Tongue (tissue), 2 donors: ENCODE data around the gene RECK. TPM values are rescaled to one million over a fixed set of nuclear protein-coding genes. Genes with fewer than 3 reads are reported as not detected.
"Not testable (repeated sequence)": the region's sequence is repeated elsewhere in the genome, so short reads cannot be mapped to it uniquely, and the experiment has no call there.

Source experiments
- DNase-seq: peaks from one replicate; pipeline ENCODE4 v3.0.0-alpha.2; 2015
- total RNA-seq: library from RNA; depleted of rRNA; stranded (reverse); fragments of >200 nt; gene quantifications from one replicate; pipeline ENCODE4 v1.2.3, GENCODE V29; 2014

Gene RECK
- total RNA-seq, 1 donor from 2014 or later: 22.9 TPM

- DNase-seq: no peak
Measured at GRCh38 chr9:36063804-36064447, 27.2 kb downstream of the RECK start.

DNA sequence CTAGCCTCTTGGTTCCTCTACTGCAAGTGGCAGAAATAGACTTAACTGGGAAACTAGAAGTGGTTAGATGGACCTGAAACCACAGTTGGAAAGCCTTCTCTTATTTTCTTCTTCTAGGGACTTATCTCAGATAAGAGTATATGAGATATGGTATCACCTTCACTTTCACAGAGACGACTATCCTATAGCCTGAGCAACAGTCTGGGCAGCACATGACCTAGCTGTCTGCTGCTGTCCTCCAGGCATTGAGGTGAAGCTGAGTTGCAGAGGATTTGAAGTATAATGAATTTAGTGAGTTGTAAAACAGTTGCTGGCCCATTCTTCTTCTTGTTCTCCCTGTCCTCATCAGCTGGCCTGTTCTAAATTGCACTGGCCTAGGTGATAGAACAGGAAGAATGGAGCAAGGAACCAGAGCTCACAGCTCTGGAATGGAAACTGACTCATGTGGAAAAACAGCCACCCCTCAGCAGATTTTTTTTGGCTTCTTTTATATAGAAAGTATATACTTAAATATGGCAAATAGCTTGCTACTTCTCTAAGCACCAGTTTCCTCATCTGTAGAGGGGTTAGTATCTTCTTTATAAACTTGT lies 27.8 kb downstream of the RECK start:
- DNase-seq: no peak

GRCh38 chr9:36074055-36074454 lies 37.3 kb downstream of the RECK start:
- no peak for DNase-seq

DNA sequence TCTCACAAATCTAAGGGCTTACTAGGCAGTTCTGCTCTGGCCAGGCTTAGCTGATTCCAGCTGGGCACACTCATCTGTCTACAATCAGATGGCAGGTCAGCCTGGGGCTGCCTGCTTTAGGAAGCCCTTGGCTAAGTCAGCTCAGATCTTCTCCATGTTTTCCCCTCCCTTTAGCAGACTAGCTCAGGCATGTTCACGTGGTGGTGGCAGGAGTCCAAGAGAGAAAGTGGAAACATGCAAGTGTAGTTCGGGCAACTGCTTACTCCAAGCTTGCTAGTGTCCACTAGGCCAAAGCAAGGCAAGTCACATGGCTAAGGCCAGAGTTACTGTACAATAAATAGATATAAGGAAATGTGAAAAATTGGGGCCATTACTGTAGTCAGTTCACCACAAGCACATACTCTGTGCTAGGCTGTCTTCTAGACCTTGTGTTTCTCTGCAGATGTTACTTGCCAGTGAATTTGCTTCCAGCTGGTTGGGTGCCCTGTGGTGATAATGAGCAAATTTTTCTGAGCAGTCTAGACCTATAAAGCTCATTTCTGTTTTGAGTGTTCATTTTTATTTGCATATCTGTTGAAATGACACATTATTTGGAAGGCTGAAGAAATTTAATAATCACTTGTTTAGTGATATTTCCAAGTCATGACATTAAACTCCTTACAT lies 38.3 kb downstream of the RECK start:
- peak; percentile 86 for DNase-seq

DNA sequence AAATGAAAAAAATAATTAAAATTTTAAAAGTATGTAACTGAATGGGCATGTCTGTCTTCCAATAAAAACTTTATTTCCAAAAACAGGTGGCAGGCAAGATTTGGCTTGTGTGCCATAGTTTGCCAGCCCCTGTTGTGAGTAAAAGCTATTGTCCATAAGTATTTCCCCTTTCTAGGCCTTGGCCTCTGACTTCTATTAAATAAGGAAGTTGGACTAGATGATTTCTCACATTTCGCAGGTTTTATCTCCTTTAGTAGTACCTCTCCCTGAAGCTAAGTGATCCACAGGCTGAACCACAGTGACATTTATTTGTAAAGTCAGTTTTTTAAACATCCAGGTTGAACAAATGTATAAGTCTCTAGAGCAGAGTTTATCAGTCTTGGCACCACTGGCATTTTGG lies 41.3 kb downstream of the RECK start:
- no peak for DNase-seq

DNA sequence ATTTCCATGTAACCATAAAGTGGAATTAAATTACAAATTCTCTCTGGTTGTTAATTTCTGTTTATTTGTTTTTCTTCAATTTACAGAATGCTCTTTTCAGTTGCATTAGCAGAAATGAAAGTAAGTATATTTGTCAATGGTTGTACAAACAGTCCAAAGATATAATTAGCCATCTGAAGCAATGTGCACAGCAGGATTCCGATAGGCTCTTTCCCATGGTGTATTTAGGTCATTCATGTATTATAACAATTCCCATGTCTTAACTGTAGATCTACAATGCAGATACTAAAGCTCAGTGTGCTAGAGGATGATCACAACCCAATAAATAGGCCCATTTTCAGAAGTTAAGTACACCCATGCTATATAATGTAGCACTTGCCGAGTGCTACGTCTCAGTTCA lies 43.8 kb downstream of the RECK start:
- no peak for DNase-seq

DNA sequence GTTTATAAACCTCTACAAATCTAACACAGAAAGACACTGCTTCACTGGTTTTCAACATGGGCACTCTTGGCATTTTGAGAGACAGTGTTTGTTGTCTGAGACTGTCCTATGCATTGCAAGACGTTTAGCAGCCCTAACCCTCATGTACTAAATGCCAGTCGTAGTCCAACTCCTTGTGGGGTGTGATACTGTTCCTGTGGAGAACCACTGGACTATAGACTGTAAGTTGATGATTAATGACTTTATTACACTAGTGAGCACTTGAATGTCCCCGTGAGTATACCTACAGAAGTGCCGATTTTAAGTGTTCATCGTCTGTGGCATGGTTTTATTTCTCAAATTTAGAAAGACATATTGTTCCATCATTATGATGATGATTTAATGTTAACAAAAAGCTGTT lies 46.2 kb downstream of the RECK start:
- no peak for DNase-seq

DNA sequence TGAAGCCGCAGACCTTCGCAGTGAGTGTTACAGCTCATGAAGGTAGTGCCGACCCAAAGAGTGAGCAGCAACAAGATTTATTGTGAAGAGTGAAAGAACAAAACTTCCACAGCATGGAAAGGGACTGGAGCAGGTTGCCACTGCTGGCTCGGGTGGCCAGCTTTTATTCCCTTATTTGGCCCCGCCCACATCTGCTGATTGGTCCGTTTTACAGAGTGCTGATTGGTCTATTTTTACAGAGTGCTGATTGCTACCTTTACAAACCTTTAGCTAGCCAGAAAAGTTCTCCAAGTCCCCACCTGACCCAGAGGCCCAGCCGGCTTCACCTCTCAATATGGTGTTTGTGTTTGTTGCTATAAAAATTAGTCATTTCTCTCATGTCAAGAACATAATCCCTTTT lies 49.7 kb downstream of the RECK start:
- DNase-seq: no peak

GRCh38 chr9:36087054-36087453 lies 50.3 kb downstream of the RECK start:
- not testable (repeated sequence) for DNase-seq

- DNase-seq: no peak
Measured at GRCh38 chr9:36088020-36088419, 51.3 kb downstream of the RECK start.

DNA sequence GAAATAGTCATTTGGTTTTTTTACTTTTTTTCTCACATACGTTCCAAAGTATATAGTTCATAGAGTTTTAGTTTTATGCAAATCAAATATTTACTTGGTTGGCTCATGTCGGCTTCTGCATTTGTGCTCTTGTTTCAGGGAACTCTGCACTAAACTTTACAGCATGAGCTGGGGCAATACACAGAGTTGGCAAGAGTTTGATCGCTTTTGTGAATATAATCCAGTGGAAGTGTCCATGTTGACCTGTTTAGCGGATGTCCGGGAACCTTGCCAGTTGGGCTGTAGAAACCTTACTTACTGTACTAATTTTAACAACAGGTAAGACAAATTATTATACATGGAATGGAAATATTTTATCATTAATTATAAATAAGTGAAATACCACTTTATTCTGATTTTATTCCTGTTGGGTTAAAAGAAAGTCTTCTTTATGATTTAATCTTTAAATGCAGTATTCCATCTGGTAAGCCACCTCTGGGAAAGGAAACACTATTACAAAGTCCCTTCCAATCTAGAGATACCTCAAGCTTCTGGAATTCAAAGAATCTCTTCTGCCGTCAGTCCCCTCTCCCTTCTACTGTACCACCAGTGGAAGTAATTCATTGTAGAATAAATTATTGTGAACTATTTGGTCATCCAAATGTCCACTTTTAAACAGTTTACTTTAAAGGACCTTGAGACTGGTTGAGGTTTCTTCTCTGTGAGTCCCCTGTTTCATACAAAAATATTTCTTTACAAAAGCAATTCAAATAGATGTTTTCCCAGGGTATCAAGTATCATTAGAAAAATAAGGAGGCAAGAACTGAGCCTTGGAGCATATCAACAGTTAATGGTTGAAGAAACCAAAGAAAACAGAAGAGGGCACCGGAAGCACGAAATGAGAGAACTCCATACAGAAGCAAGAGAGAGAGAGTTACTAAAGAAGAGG lies 54.6 kb downstream of the RECK start:
- DNase-seq: peak; percentile 46

- no peak for DNase-seq
Measured at GRCh38 chr9:36092014-36092413, 55.3 kb downstream of the RECK start.

- DNase-seq: no peak
Measured at GRCh38 chr9:36092509-36093215, 55.9 kb downstream of the RECK start.

GRCh38 chr9:36093384-36093783 lies 56.7 kb downstream of the RECK start:
- no peak for DNase-seq

DNA sequence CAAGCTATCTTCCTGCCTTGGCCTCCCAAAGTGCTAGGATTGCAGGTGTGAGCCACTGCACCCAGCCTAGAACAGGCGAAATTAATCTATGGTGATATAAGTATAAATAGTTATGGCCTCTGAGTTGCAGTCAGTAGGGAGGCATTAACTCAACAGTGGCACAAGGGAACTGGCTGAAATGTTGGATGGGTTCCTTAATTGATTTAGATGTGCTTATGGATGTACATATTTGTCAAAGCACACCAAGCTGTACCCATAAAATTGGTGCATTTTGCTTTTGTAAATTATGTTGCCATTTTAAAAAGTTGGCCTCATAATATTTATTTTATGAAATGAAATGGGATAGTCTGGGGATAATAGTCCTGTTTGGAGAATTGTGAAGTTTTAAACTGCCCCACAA lies 63.0 kb downstream of the RECK start:
- no peak for DNase-seq

DNA sequence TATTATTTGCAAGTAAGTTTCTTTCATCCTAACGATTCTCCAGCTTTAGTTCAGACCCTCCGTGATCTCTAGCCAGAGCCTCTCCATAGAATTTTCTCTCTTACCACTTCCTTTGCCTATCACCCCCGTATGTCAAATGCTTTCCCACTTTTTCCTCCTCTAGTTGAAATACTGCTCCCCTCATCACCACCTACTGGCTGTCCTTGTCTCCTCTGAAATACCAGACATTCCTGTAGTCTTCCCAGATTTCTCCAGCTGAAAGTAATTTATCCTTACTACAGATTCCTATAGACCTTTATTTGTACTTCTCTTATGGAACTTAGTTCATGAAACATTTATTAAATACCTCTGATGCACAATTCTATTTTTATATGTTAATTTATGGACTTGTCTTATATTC lies 63.8 kb downstream of the RECK start:
- DNase-seq: peak; percentile 2

GRCh38 chr9:36101916-36102741 lies 65.4 kb downstream of the RECK start:
- no peak for DNase-seq

DNA sequence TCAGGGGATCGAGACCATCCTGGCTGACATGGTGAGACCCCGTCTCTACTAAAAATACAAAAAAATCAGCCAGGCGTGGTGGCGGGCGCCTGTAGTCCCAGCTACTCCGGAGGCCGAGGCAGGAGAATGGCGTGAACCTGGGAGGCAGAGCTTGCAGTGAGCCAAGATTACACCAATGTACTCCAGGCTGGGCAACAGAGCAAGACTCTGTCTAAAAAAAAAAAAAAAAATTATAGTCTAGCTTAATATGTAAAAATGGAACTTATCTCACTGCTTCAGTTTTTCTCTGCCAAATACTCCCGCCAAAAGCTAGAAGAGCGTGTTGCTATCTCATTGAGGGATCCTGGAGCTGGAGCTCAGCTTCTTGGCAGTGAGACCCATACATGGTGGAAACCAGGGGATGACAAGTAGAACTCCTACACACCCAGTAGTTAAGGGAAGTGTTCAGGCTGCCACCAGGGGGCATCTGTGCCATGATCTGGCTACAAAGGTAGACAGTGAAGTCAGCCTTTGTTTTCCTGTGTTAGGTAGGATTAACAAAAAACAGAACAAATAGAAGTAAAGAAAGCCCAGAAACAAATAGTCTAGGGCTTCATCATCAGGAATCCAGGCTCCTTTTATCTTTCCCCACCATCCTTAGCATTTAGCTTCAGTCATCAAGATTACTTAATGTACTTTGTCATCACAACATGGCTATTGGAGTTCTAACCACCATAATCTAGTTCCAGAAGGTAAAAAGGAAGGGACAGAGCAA lies 66.2 kb downstream of the RECK start:
- DNase-seq: peak; percentile 88

GRCh38 chr9:36109071-36109470 lies 72.4 kb downstream of the RECK start:
- no peak for DNase-seq

GRCh38 chr9:36110434-36110833 lies 73.7 kb downstream of the RECK start:
- DNase-seq: no peak
